ENCODE measurements around the gene ANO8. TPM values are rescaled to one million over a fixed set of nuclear protein-coding genes. Genes with fewer than 3 reads are reported as not detected.

The ANO8 gene
- total and polyA plus RNA-seq, 2 of the 8 experiments (the other 6 are each of a cell fraction or from before 2014, with no cell fraction given): 9.5 to 20.7 TPM

DNA sequence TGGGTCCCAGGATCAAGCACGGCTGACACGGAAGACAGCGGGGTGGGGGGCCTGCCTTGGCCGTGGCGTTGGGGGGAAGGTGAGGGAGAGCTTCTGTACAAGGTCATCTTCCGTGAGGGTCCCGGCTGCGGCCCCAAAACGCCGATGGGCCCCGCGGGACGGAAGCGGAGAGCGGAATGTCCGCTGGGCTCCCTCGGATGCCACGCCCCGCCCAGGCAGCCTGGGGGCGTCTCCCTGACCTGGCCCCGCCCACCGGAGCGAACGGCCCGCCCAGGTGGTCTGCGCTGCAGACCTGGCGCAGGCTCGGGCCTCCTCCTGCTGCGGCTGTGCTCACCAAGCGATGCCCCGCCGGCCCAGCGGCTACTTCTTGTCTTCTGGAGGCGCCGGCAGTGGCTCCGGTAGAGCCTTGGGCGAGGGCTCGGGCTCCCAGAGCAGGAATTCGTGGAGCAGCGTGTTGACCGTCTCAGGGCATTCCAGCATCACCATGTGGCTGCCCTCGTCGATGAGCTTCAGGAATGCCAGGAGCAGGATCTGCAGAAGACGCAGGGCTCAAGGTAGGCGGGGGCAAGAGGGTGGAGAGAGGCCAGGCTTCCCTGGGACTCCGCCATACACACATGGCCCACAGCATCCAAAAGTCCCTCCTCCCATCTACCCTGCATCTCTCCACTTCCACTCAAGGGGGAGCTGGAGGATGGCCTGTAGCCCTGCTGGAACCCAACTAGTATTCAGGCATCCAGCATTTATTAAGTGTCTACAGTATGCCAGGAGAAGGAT lies 42.2 kb downstream of the ANO8 start (continued):
- TF ChIP-seq SIX5 (IDR thresholded peaks at IDR 0.05; ENCODE audit: low read depth, low read length) (no peak), SP2 (IDR thresholded peaks at IDR 0.05; ENCODE audit: low read length) (no peak), RAD21 (IDR thresholded peaks at IDR 0.05 in 1 of 2, conservative IDR thresholded peaks at IDR 0.05 in 1 of 2; ENCODE audit: low read depth in 2 of 2, low read length in 2 of 2) (peak; percentile 72 to 74), KDM5A (IDR thresholded peaks at IDR 0.05; ENCODE audit: low read length) (no peak), SRF (IDR thresholded peaks at IDR 0.05; ENCODE audit: low read depth, low read length) (no peak), HDAC2 (IDR thresholded peaks at IDR 0.05; ENCODE audit: borderline replicate concordance in 1 of 2, low read depth in 2 of 2, low read length in 2 of 2) (no peak; a peak in 1 of 4 replicates), TAF1 (IDR thresholded peaks at IDR 0.05; ENCODE audit: low read depth, low read length) (peak; percentile 79; the same call in 1 of the 2 replicates), EP300 (IDR thresholded peaks at IDR 0.05; ENCODE audit: borderline replicate concordance in 1 of 2, low read depth in 2 of 2, low read length in 2 of 2) (no peak), GTF2F1 (IDR thresholded peaks at IDR 0.05; ENCODE audit: borderline replicate concordance, low read depth, low read length) (no peak; the same call in 1 of the 2 replicates), CREB1 (IDR thresholded peaks at IDR 0.05) (no peak; the same call in 1 of the 2 replicates), EGR1 (IDR thresholded peaks at IDR 0.05; ENCODE audit: borderline replicate concordance, low read depth, low read length) (no peak), RFX5 (IDR thresholded peaks at IDR 0.05; ENCODE audit: borderline replicate concordance, low read depth, low read length) (no peak), CBX8 (IDR thresholded peaks at IDR 0.05; ENCODE audit: borderline replicate concordance, low read depth, low read length) (no peak), ZNF274 (IDR thresholded peaks at IDR 0.05; ENCODE audit: borderline replicate concordance, extremely low read depth, low read length) (no peak), KDM4A (IDR thresholded peaks at IDR 0.05; ENCODE audit: low read depth, low read length, severe bottlenecking) (peak; percentile 69), BACH1 (IDR thresholded peaks at IDR 0.05; ENCODE audit: low read length) (0 out of 2 replicates have a peak, but pooled peaks have one; percentile 4), NANOG (IDR thresholded peaks at IDR 0.05; ENCODE audit: insufficient read depth, low read depth, low read length, poor library complexity, severe bottlenecking) (no peak), CTBP2 (IDR thresholded peaks at IDR 0.05; ENCODE audit: borderline replicate concordance, insufficient read depth, insufficient read length, low read length) (no peak), SP4 (IDR thresholded peaks at IDR 0.05; ENCODE audit: low read length) (peak; percentile 80; the same call in 1 of the 2 replicates)
- TF ChIP-seq, protein P1, sequence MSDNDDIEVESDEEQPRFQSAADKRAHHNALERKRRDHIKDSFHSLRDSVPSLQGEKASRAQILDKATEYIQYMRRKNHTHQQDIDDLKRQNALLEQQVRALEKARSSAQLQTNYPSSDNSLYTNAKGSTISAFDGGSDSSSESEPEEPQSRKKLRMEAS (IDR thresholded peaks at IDR 0.05): peak; percentile 93

All from H1 (cell line).